ENCODE results near the gene DSEL.

The DSEL gene

GRCh38 chr18:67478249-67478648 is 38.3 kb downstream of the DSEL start:
- H3K4me1 ChIP-seq (ENCODE audit: control insufficient read depth in 2 of 2, insufficient read depth in 1 of 2, low read depth in 1 of 2, low read length in 2 of 2): peaks cover 0 to 3% of the 10 kb centered on the region in 2 donors
- no peak overlapping the region for H3K23ac ChIP-seq (ENCODE audit: low read depth, low read length, poor library complexity)
- H2BK5ac ChIP-seq (ENCODE audit: low read length): no peak overlapping the region
- H4K91ac ChIP-seq (ENCODE audit: low read depth, low read length, poor library complexity): no peak overlapping the region
- no peak overlapping the region for H2BK120ac ChIP-seq (ENCODE audit: low read depth, low read length)
- H3K36me3 ChIP-seq (replicated peaks in 1 of 2; ENCODE audit: control insufficient read depth in 2 of 2, insufficient read depth in 2 of 2, low read length in 2 of 2): no peaks in the 10 kb centered on the region
- H2BK12ac ChIP-seq (ENCODE audit: low read length): no peak overlapping the region
- WGBS, 2 donors (ENCODE audit: extremely low coverage in 2 of 2, insufficient read length in 2 of 2, insufficient replicate concordance in 1 of 2): no CpG with 5 or more reads among the region's 3 CpGs
- H3K79me1 ChIP-seq (ENCODE audit: low read depth, low read length): no peaks in the 10 kb centered on the region
- no peaks in the 10 kb centered on the region for H3K9me3 ChIP-seq (replicated peaks in 1 of 2; ENCODE audit: control insufficient read depth in 2 of 2, insufficient read depth in 1 of 2, low read depth in 1 of 2, low read length in 2 of 2)
- no peak overlapping the region for H3K9ac ChIP-seq (ENCODE audit: low read depth, low read length, poor library complexity)
- no peak overlapping the region for H3K18ac ChIP-seq (ENCODE audit: low read length)
- no peak overlapping the region for H2BK15ac ChIP-seq (ENCODE audit: low read length)
- DNase-seq (ENCODE audit: low spot score): no peak
- no peaks in the 10 kb centered on the region for H3K27me3 ChIP-seq (ENCODE audit: control insufficient read depth in 3 of 3, insufficient read depth in 3 of 3, low read depth in 1 of 3, low read length in 3 of 3)
- H3K14ac ChIP-seq (ENCODE audit: low read length): no peak overlapping the region
- H3K4ac ChIP-seq (ENCODE audit: low read length): no peak overlapping the region
- H3K4me3 ChIP-seq (ENCODE audit: low read length in 2 of 2): no peak overlapping the region
- no peak overlapping the region for H3K27ac ChIP-seq (replicated peaks; ENCODE audit: low read length)
- no peak overlapping the region for H3K4me2 ChIP-seq (ENCODE audit: insufficient read depth, low read length, poor library complexity, severe bottlenecking)
- no peak overlapping the region for H2AK5ac ChIP-seq (ENCODE audit: low read depth, low read length)
- no peak overlapping the region for H4K8ac ChIP-seq (ENCODE audit: low read depth, low read length)
- H2AFZ ChIP-seq (ENCODE audit: low read length): no peak overlapping the region

- Histone ChIP-seq H2BK120ac (ENCODE audit: low read depth, low read length) (no peak overlapping the region), H3K36me3 (replicated peaks in 1 of 2; ENCODE audit: control insufficient read depth in 2 of 2, insufficient read depth in 2 of 2, low read length in 2 of 2) (no peaks in the 10 kb centered on the region), H3K27me3 (ENCODE audit: control insufficient read depth in 3 of 3, insufficient read depth in 3 of 3, low read depth in 1 of 3, low read length in 3 of 3) (no peaks in the 10 kb centered on the region), H2AK5ac (ENCODE audit: low read depth, low read length) (no peak overlapping the region), H4K91ac (ENCODE audit: low read depth, low read length, poor library complexity) (no peak overlapping the region), H3K4me2 (ENCODE audit: insufficient read depth, low read length, poor library complexity, severe bottlenecking) (no peak overlapping the region), H3K27ac (replicated peaks; ENCODE audit: low read length) (no peak overlapping the region), H3K9ac (ENCODE audit: low read depth, low read length, poor library complexity) (no peak overlapping the region), H3K23ac (ENCODE audit: low read depth, low read length, poor library complexity) (no peak overlapping the region), H2BK12ac (ENCODE audit: low read length) (no peak overlapping the region), H3K4me1 (ENCODE audit: control insufficient read depth in 2 of 2, insufficient read depth in 1 of 2, low read depth in 1 of 2, low read length in 2 of 2) (peaks cover 0 to 1% of the 10 kb centered on the region in 2 donors), H3K18ac (ENCODE audit: low read length) (no peak overlapping the region), H4K8ac (ENCODE audit: low read depth, low read length) (no peak overlapping the region), H3K4ac (ENCODE audit: low read length) (no peak overlapping the region), H3K14ac (ENCODE audit: low read length) (no peak overlapping the region), H2BK15ac (ENCODE audit: low read length) (no peak overlapping the region), H3K79me1 (ENCODE audit: low read depth, low read length) (no peaks in the 10 kb centered on the region), H2AFZ (ENCODE audit: low read length) (no peak overlapping the region), H2BK5ac (ENCODE audit: low read length) (no peak overlapping the region), H3K4me3 (ENCODE audit: low read length in 2 of 2) (no peak overlapping the region), H3K9me3 (replicated peaks in 1 of 2; ENCODE audit: control insufficient read depth in 2 of 2, insufficient read depth in 1 of 2, low read depth in 1 of 2, low read length in 2 of 2) (no peaks in the 10 kb centered on the region)
- no peak for DNase-seq (ENCODE audit: low spot score)
- no CpG with 5 or more reads among the region's 2 CpGs for WGBS, 2 donors (ENCODE audit: extremely low coverage in 2 of 2, insufficient read length in 2 of 2, insufficient replicate concordance in 1 of 2)
Measured at GRCh38 chr18:67477522-67477921, 39.0 kb downstream of the DSEL start.

DNA sequence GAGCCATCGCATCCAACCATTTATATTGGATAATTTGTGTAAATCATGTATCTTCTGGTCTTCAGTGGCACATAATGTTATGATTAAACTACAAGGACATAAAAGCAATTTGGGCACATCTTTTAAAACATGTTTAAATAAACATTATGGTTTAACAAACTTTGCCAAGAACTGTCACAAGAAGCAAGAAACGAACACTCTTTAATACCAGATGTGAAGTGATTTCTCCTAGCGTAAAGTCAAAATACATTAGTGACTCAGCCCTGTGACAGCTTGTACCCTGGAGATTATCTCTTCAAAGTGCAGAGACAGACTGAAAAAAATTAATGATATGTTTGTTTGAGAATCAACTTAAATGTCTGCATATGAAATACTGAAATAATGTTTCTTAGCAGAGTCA is 39.9 kb downstream of the DSEL start:
- Histone ChIP-seq H3K23ac (ENCODE audit: low read depth, low read length, poor library complexity) (no peak overlapping the region), H3K27me3 (ENCODE audit: control insufficient read depth in 3 of 3, insufficient read depth in 3 of 3, low read depth in 1 of 3, low read length in 3 of 3) (no peaks in the 10 kb centered on the region), H3K4ac (ENCODE audit: low read length) (no peak overlapping the region), H3K9me3 (replicated peaks in 1 of 2; ENCODE audit: control insufficient read depth in 2 of 2, insufficient read depth in 1 of 2, low read depth in 1 of 2, low read length in 2 of 2) (no peaks in the 10 kb centered on the region), H2AK5ac (ENCODE audit: low read depth, low read length) (no peak overlapping the region), H3K4me1 (ENCODE audit: control insufficient read depth in 2 of 2, insufficient read depth in 1 of 2, low read depth in 1 of 2, low read length in 2 of 2) (peaks cover 0 to 1% of the 10 kb centered on the region in 2 donors), H2AFZ (ENCODE audit: low read length) (no peak overlapping the region), H3K27ac (replicated peaks; ENCODE audit: low read length) (no peak overlapping the region), H4K91ac (ENCODE audit: low read depth, low read length, poor library complexity) (no peak overlapping the region), H2BK120ac (ENCODE audit: low read depth, low read length) (no peak overlapping the region), H2BK15ac (ENCODE audit: low read length) (no peak overlapping the region), H3K79me1 (ENCODE audit: low read depth, low read length) (no peaks in the 10 kb centered on the region), H3K9ac (ENCODE audit: low read depth, low read length, poor library complexity) (no peak overlapping the region), H3K4me2 (ENCODE audit: insufficient read depth, low read length, poor library complexity, severe bottlenecking) (no peak overlapping the region), H2BK12ac (ENCODE audit: low read length) (no peak overlapping the region), H3K4me3 (ENCODE audit: low read length in 2 of 2) (no peak overlapping the region), H3K14ac (ENCODE audit: low read length) (no peak overlapping the region), H3K18ac (ENCODE audit: low read length) (no peak overlapping the region), H4K8ac (ENCODE audit: low read depth, low read length) (no peak overlapping the region), H3K36me3 (replicated peaks in 1 of 2; ENCODE audit: control insufficient read depth in 2 of 2, insufficient read depth in 2 of 2, low read length in 2 of 2) (no peaks in the 10 kb centered on the region), H2BK5ac (ENCODE audit: low read length) (no peak overlapping the region)
- WGBS, 2 donors (ENCODE audit: extremely low coverage in 2 of 2, insufficient read length in 2 of 2, insufficient replicate concordance in 1 of 2): no CpG with 5 or more reads among the region's 3 CpGs
- DNase-seq (ENCODE audit: low spot score): no peak

- Histone ChIP-seq H2BK15ac (ENCODE audit: low read length) (no peak overlapping the region), H2BK12ac (ENCODE audit: low read length) (no peak overlapping the region), H3K4ac (ENCODE audit: low read length) (no peak overlapping the region), H3K9me3 (replicated peaks in 1 of 2; ENCODE audit: control insufficient read depth in 2 of 2, insufficient read depth in 1 of 2, low read depth in 1 of 2, low read length in 2 of 2) (no peaks in the 10 kb centered on the region), H3K79me1 (ENCODE audit: low read depth, low read length) (no peaks in the 10 kb centered on the region), H4K91ac (ENCODE audit: low read depth, low read length, poor library complexity) (no peak overlapping the region), H3K23ac (ENCODE audit: low read depth, low read length, poor library complexity) (no peak overlapping the region), H3K36me3 (replicated peaks in 1 of 2; ENCODE audit: control insufficient read depth in 2 of 2, insufficient read depth in 2 of 2, low read length in 2 of 2) (no peaks in the 10 kb centered on the region), H2AFZ (ENCODE audit: low read length) (peak overlapping the region; percentile 25), H3K27me3 (ENCODE audit: control insufficient read depth in 3 of 3, insufficient read depth in 3 of 3, low read depth in 1 of 3, low read length in 3 of 3) (no peaks in the 10 kb centered on the region), H4K8ac (ENCODE audit: low read depth, low read length) (no peak overlapping the region), H2BK5ac (ENCODE audit: low read length) (no peak overlapping the region), H3K4me2 (ENCODE audit: insufficient read depth, low read length, poor library complexity, severe bottlenecking) (no peak overlapping the region), H2BK120ac (ENCODE audit: low read depth, low read length) (no peak overlapping the region), H3K9ac (ENCODE audit: low read depth, low read length, poor library complexity) (no peak overlapping the region), H2AK5ac (ENCODE audit: low read depth, low read length) (no peak overlapping the region), H3K18ac (ENCODE audit: low read length) (no peak overlapping the region), H3K4me3 (ENCODE audit: low read length in 2 of 2) (no peak overlapping the region), H3K4me1 (ENCODE audit: control insufficient read depth in 2 of 2, insufficient read depth in 1 of 2, low read depth in 1 of 2, low read length in 2 of 2) (peaks cover 0 to 1% of the 10 kb centered on the region in 2 donors), H3K14ac (ENCODE audit: low read length) (no peak overlapping the region), H3K27ac (replicated peaks; ENCODE audit: low read length) (no peak overlapping the region)
- no CpG with 5 or more reads among the region's 1 CpG for WGBS, 2 donors (ENCODE audit: extremely low coverage in 2 of 2, insufficient read length in 2 of 2, insufficient replicate concordance in 1 of 2)
- no peak for DNase-seq (ENCODE audit: low spot score)
Measured at GRCh38 chr18:67475673-67476072, 40.8 kb downstream of the DSEL start.

Data from neuronal stem cell (in vitro differentiated cells).